WTC11 (cell line): ENCODE measurements around the gene CGB3.

Source experiments
- ATF3 ChIP-seq: sonication (generic); formaldehyde crosslinking; conservative IDR thresholded peaks from 2 replicates; pipeline ENCODE4 v1.8.1; 2022; ENCODE audit warnings: mild to moderate bottlenecking, missing genetic modification reagents
- CTCF ChIP-seq: fragments of 200-600 bp; IDR thresholded peaks from 2 replicates; pipeline ENCODE4 v1.8.0; 2022; ENCODE audit warnings: antibody characterized with exemption
- ESRRA ChIP-seq: sonication (generic); formaldehyde crosslinking; IDR thresholded peaks from 2 replicates; pipeline ENCODE4 v1.8.1; 2022; ENCODE audit warnings: mild to moderate bottlenecking, missing genetic modification reagents, borderline replicate concordance
- MYBL2 ChIP-seq: sonication (generic); formaldehyde crosslinking; IDR thresholded peaks from 2 replicates; pipeline ENCODE4 v1.8.1; 2023; ENCODE audit warnings: mild to moderate bottlenecking, moderate library complexity, missing genetic modification reagents
- NFE2L1 ChIP-seq: sonication (generic); formaldehyde crosslinking; IDR thresholded peaks from 2 replicates; pipeline ENCODE4 v1.8.1; 2023; ENCODE audit warnings: missing genetic modification reagents
- NR2C2 ChIP-seq: sonication (generic); formaldehyde crosslinking; IDR thresholded peaks from 2 replicates; pipeline ENCODE4 v1.8.0; 2022; ENCODE audit warnings: mild to moderate bottlenecking, missing genetic modification reagents
- RELA ChIP-seq: sonication (generic); formaldehyde crosslinking; IDR thresholded peaks from 2 replicates; pipeline ENCODE4 v1.8.1; 2022; ENCODE audit warnings: missing genetic modification reagents, mild to moderate bottlenecking, borderline replicate concordance
- SMAD3 ChIP-seq: sonication (generic); formaldehyde crosslinking; IDR thresholded peaks from 2 replicates; pipeline ENCODE4 v1.8.0; 2022; ENCODE audit warnings: missing genetic modification reagents, mild to moderate bottlenecking, borderline replicate concordance
- TF ChIP-seq, protein P1 (sequence below): sonication (generic); formaldehyde crosslinking; IDR thresholded peaks from 2 replicates; pipeline ENCODE4 v1.8.1; 2022; ENCODE audit warnings: low read depth, mild to moderate bottlenecking, moderate library complexity, missing genetic modification reagents, borderline replicate concordance

DNA sequence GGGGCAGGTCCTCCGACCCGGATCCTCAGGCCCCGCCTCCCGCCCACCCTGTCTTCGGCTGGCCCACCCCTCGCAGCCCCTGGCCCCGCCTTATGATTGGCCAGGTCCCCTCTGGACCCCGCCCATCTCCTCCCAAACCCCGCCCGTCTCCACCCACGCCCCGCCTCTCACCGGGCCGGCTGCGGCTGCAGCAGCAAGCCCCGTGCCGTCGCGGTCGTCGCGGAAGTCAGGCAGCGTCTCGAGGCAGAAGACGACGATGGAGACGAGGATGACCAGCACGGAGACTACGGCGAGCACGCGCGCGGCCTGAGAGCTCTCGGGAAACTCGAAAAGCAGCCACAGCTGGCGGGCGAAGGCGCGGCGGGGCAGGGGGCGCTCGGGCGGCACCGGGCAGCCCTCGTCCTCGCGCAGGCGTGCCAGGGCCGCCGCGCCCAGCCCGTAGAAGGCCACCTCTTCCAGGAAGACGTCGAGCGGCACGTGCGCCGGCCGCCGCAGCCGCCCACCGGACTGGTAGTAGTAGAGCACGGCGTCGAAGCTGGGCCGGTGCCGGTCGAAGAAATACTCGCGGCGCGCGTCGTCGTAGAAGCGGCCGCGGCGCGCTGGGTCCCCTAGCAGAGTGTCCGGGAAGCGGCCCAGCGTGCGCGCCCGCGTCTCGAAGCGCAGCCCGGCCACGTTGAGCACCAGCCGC lies 47.9 kb upstream of the CGB3 start:
- TF ChIP-seq ESRRA (CRISPR knock-in tag) (peak; percentile 93; the same call in 1 of the 2 replicates), ATF3 (CRISPR knock-in tag) (no peak), CTCF (no peak), SMAD3 (peak; percentile 60; the same call in 1 of the 2 replicates), MYBL2 (peak; percentile 91), RELA (CRISPR knock-in tag) (peak; percentile 89; the same call in 1 of the 2 replicates), NR2C2 (CRISPR knock-in tag) (peak; percentile 69; the same call in 1 of the 2 replicates), NFE2L1 (CRISPR knock-in tag) (peak; percentile 93)
- TF ChIP-seq, protein P1, sequence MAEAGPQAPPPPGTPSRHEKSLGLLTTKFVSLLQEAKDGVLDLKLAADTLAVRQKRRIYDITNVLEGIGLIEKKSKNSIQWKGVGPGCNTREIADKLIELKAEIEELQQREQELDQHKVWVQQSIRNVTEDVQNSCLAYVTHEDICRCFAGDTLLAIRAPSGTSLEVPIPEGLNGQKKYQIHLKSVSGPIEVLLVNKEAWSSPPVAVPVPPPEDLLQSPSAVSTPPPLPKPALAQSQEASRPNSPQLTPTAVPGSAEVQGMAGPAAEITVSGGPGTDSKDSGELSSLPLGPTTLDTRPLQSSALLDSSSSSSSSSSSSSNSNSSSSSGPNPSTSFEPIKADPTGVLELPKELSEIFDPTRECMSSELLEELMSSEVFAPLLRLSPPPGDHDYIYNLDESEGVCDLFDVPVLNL (CRISPR knock-in tag) = peak; percentile 90
